Parathyroid adenoma (tissue), 2 donors: ENCODE results near the gene ZNF462.
A peak's percentile ranks its signal among the peaks of the same experiment; 100 is the strongest.

Experiments used
- H2AFZ ChIP-seq: fragments of 300-600 bp; sonication (generic); one replicate; pipeline ENCODE4 v1.7.0; 2017; ENCODE audit warnings: antibody characterized with exemption, mild to moderate bottlenecking
- H3K27ac ChIP-seq: fragments of 300-600 bp; sonication (generic); one replicate; pipeline ENCODE4 v1.7.0; 2017
- H3K27me3 ChIP-seq: fragments of 300-600 bp; sonication (generic); one replicate; pipeline ENCODE4 v1.7.0; 2017; ENCODE audit warnings: low read length; ENCODE audit not compliant: control insufficient read depth, insufficient read depth
- H3K36me3 ChIP-seq: fragments of 300-600 bp; sonication (generic); one replicate; pipeline ENCODE4 v1.7.0; 2017; ENCODE audit warnings: low read length; ENCODE audit not compliant: control insufficient read depth, insufficient read depth
- H3K4me1 ChIP-seq: fragments of 300-600 bp; sonication (generic); one replicate; pipeline ENCODE4 v1.7.0; 2017; ENCODE audit warnings: control low read depth
- H3K4me2 ChIP-seq: fragments of 300-600 bp; sonication (generic); one replicate; pipeline ENCODE4 v1.7.0; 2017; ENCODE audit warnings: low read length
- H3K4me3 ChIP-seq: fragments of 300-600 bp; sonication (generic); one replicate; pipeline ENCODE4 v1.7.0; 2017; ENCODE audit warnings: low read depth, low read length
- H3K79me2 ChIP-seq: fragments of 300-600 bp; sonication (generic); one replicate; pipeline ENCODE4 v1.7.0; 2017; ENCODE audit warnings: control low read depth
- H3K9ac ChIP-seq: fragments of 300-600 bp; sonication (generic); one replicate; pipeline ENCODE4 v1.7.0; 2017; ENCODE audit warnings: mild to moderate bottlenecking
- H3K9me3 ChIP-seq: fragments of 300-600 bp; sonication (generic); one replicate; pipeline ENCODE4 v1.7.0; 2017; ENCODE audit warnings: low read length; ENCODE audit not compliant: control insufficient read depth
- TF ChIP-seq, protein P1 (sequence below): fragments of 300-600 bp; sonication (generic); IDR thresholded peaks from one replicate; pipeline ENCODE4 v1.7.0; 2017; ENCODE audit warnings: antibody characterized with exemption, mild to moderate bottlenecking
- donor health status: primary hyperparathyroidism.

ZNF462 gene

GRCh38 chr9:106962122-106962521 is 99.2 kb downstream of the ZNF462 start:
- Histone ChIP-seq H3K36me3 (no peaks in the 10 kb centered on the region), H3K4me3 (no peak overlapping the region), H3K27me3 (no peaks in the 10 kb centered on the region), H3K9ac (no peak overlapping the region), H2AFZ (no peak overlapping the region), H3K4me2 (no peak overlapping the region), H3K4me1 (no peaks in the 10 kb centered on the region), H3K79me2 (peaks cover 3% of the 10 kb centered on the region), H3K27ac (peak overlapping the region; percentile 71), H3K9me3 (no peaks in the 10 kb centered on the region)
- TF ChIP-seq, protein P1, sequence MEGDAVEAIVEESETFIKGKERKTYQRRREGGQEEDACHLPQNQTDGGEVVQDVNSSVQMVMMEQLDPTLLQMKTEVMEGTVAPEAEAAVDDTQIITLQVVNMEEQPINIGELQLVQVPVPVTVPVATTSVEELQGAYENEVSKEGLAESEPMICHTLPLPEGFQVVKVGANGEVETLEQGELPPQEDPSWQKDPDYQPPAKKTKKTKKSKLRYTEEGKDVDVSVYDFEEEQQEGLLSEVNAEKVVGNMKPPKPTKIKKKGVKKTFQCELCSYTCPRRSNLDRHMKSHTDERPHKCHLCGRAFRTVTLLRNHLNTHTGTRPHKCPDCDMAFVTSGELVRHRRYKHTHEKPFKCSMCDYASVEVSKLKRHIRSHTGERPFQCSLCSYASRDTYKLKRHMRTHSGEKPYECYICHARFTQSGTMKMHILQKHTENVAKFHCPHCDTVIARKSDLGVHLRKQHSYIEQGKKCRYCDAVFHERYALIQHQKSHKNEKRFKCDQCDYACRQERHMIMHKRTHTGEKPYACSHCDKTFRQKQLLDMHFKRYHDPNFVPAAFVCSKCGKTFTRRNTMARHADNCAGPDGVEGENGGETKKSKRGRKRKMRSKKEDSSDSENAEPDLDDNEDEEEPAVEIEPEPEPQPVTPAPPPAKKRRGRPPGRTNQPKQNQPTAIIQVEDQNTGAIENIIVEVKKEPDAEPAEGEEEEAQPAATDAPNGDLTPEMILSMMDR: no peak

DNA sequence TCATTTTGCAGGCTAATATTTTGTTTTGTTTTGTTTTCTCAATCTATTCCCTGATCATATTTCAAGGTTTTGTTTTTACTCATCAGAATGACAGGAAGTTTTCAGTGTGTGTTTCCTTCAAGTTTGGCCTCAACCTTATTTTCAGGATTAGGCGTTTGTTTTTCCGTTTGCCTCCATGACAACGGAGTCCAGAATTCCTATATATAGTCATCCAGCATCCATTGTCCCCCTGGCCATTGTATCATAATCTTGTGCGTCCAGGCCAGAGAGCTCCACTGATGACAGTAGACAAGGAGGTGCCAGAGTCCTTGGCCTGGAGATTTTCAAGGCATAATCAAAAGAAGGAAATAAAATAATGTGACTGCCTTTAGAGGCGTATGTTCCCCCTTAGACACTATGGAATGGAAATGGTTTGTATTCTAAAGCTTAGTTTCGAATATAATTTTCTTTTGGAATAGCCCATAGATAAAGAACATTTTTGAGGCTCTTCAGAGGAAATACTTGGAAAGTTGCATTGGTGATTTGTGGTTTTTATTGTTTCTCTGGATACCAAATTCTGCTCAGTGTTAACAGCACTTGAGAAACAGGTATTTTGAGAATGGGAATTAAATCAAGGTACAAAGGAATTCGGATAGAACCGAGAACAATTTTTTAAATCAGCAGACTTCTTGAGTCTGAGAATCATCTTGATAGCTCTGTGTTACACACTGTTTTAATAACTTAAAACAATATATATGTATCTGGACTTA is 99.8 kb downstream of the ZNF462 start:
- no peak overlapping the region for H3K4me2 ChIP-seq
- H3K4me1 ChIP-seq: no peaks in the 10 kb centered on the region
- no peak overlapping the region for H2AFZ ChIP-seq
- H3K36me3 ChIP-seq: no peaks in the 10 kb centered on the region
- no peaks in the 10 kb centered on the region for H3K27me3 ChIP-seq
- no peak overlapping the region for H3K9ac ChIP-seq
- H3K9me3 ChIP-seq: no peaks in the 10 kb centered on the region
- H3K79me2 ChIP-seq: peaks cover 3% of the 10 kb centered on the region
- TF ChIP-seq, protein P1: no peak
- peak overlapping the region; percentile 71 for H3K27ac ChIP-seq
- H3K4me3 ChIP-seq: no peak overlapping the region

DNA sequence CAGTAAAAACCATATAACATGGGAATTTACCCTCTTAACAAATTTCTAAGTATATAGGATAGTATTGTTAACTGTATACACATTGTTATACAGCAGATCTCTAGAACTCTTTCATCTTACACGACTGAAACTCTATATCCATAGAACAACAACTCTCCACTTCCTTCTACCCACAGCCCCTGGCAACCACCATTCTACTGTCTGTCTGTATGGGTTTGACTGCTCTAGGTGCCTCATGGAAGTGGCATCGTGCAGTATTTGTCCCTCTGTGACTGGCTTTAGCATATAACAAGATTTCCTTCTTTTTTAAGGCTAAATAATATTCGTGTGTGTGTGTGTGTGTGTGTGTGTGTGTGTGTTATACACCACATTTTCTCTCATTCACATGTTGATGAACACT is 100.7 kb downstream of the ZNF462 start:
- Histone ChIP-seq H3K36me3 (no peaks in the 10 kb centered on the region), H3K27ac (peak overlapping the region; percentile 63), H2AFZ (no peak overlapping the region), H3K4me1 (peaks cover 1% of the 10 kb centered on the region), H3K4me3 (no peak overlapping the region), H3K79me2 (peaks cover 3% of the 10 kb centered on the region), H3K4me2 (no peak overlapping the region), H3K9me3 (no peaks in the 10 kb centered on the region), H3K9ac (no peak overlapping the region), H3K27me3 (no peaks in the 10 kb centered on the region)
- TF ChIP-seq, protein P1: no peak

DNA sequence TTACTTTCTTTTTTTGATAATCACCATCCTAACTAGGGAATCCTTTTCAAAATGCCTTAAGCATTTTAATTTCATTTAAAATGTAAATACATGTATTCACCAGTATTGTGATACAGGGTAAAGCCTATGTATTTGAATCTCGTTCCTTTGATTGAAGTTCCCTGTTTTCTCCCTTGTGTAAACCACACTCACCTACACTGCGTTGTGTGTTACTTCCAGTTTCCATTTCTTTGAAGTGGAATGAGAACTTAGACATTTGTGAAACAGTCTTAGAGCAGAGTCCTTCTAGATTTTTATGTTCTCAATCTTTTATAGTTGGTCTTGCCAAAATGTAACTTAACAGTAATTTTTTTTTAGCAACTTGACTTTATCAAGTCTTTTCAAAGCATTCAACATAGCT is 101.4 kb downstream of the ZNF462 start:
- peak overlapping the region; percentile 63 for H3K27ac ChIP-seq
- TF ChIP-seq, protein P1: no peak
- no peak overlapping the region for H3K4me2 ChIP-seq
- peaks cover 3% of the 10 kb centered on the region for H3K79me2 ChIP-seq
- H3K4me1 ChIP-seq: peaks cover 2% of the 10 kb centered on the region
- H3K27me3 ChIP-seq: no peaks in the 10 kb centered on the region
- H3K9me3 ChIP-seq: no peaks in the 10 kb centered on the region
- no peak overlapping the region for H2AFZ ChIP-seq
- no peak overlapping the region for H3K4me3 ChIP-seq
- no peaks in the 10 kb centered on the region for H3K36me3 ChIP-seq
- H3K9ac ChIP-seq: no peak overlapping the region
